Thyroid gland (tissue), 4 donors: ENCODE results near the gene NR6A1. TPM values are rescaled to one million over a fixed set of nuclear protein-coding genes. Genes with fewer than 3 reads are reported as not detected.

Source experiments
- DNase-seq, 2 donors: peaks; one replicate each; pipeline ENCODE4 v3.0.0-alpha.2; 2019
- H3K27ac ChIP-seq, 3 donors: fragments of 200-600 bp; sonication (generic); 1 replicate in 2 of 3; 2 replicates in 1 of 3; pipeline ENCODE4 v1.5.1; 2016 to 2019; ENCODE audit warnings: mild to moderate bottlenecking in 1 of 3, moderate library complexity in 1 of 3
- H3K27me3 ChIP-seq: fragments of 200-600 bp; sonication (generic); one replicate; pipeline ENCODE4 v1.5.1; 2019
- H3K36me3 ChIP-seq, 2 donors: fragments of 200-600 bp; sonication (generic); one replicate each; pipeline ENCODE4 v1.5.1; 2016 to 2019
- H3K4me1 ChIP-seq, 2 donors: fragments of 200-600 bp; sonication (generic); one replicate each; pipeline ENCODE4 v1.5.1; 2017 to 2019
- H3K4me3 ChIP-seq, 3 donors: fragments of 200-600 bp; sonication (generic); replicated peaks in 1 of 3; 1 replicate in 2 of 3; 2 replicates in 1 of 3; pipeline ENCODE4 v1.5.1; 2016; ENCODE audit warnings: mild to moderate bottlenecking in 1 of 3
- H3K9me3 ChIP-seq: fragments of 200-600 bp; sonication (generic); one replicate; pipeline ENCODE4 v1.5.1; 2017
- POLR2A ChIP-seq, 2 donors: fragments of 450-650 bp; IDR thresholded peaks; one replicate each; pipeline ENCODE4 v1.6.1; 2017; ENCODE audit warnings: antibody characterized with exemption in 2 of 2, mild to moderate bottlenecking in 2 of 2, moderate library complexity in 1 of 2
- WGBS, 2 donors: methylation state at CpG; one replicate each; pipeline ENCODE4 v1.1.5; 2017; 5-methylcytosine and 5-hydroxymethylcytosine counted together
- intact Hi-C: fragments of 100-400 bp; cut with DNase I; formaldehyde crosslinking; loops from one replicate; pipeline ENCODE4 v1.15.1; 2023
- total RNA-seq, 4 donors: library from RNA; depleted of rRNA; stranded (reverse); fragments of >200 nt; gene quantifications; one replicate each; pipeline ENCODE4 v1.2.3, GENCODE V29; 2016
- TF ChIP-seq, protein P1 (sequence below), 6 experiments: fragments of 200-600 bp in 3 of 6; fragments of 450-650 bp in 3 of 6; sonication (generic) in 3 of 6; IDR thresholded peaks; one replicate each; pipeline ENCODE4 v1.5.1; 2016 to 2019; ENCODE audit warnings: antibody characterized with exemption in 6 of 6, mild to moderate bottlenecking in 2 of 6, inconsistent platforms in 1 of 6, moderate library complexity in 1 of 6

NR6A1 gene
- 10 to 100 TPM; 15.3 to 25.0 (median 19.3) TPM for total RNA-seq

DNA sequence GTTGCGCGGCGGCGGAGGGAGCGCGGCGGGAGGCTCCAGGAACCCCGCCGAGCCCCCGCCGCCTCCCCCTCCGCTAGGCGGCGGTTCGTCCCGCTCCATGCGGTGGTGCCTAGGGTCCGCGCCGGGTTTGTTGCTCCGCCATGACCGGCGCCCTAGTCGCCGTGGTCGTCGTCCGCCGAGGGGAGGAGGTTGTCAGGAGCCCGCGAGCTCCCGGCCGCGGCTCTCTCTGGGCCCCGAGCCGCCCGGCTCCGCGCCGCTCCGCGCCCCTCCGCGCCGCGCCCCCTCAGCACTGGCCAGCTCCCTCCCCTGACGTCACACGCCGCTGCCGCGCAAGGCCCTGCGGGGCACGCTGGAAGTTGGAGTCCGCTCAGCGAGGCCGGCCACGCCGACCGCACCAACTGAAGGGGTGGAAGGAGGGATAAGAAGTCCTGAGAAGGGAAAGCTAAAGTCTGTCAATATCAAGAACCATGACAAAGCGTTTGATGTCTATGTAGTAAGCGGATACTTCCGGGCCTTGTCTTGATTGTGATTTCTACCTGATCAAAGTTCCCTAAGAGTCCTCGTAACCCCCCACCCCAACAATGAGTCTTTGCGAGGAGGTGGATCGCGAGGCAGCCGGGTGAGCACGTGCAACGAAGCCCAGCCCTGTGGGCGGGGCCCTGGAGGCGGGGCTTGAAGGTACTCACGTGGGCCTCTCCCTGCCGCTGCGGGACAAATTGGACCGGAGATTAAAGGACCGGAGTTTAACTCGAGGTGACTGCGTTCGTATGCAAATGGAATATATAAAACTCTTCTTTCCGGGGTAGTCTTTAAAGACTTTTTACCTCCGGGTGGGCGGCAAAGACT, at the start of gene NR6A1:
NR6A1 (minus strand) TSS at position 291 of the 846 bp plus-strand sequence.
- WGBS, 2 donors = 0% methylated on average over 11 to 45 of the region's 82 CpGs
- intact Hi-C loops = loop anchor here (10.0 kb wide), 1 partner anchor 474 kb away; the partner anchor contains the start of gene HSPA5
- H3K4me1 ChIP-seq = peaks cover 18 to 27% of the 10 kb centered on the region in 2 donors
- peak; percentile 98 to 99 for DNase-seq
- peak within 1 kb of the TSS; percentile 46 to 72 (median 67) for H3K4me3 ChIP-seq
- no peaks in the 10 kb centered on the region for H3K9me3 ChIP-seq
- peak within 1 kb of the TSS; percentile 73 to 91 (median 86) for H3K27ac ChIP-seq
- TF ChIP-seq, protein P1, sequence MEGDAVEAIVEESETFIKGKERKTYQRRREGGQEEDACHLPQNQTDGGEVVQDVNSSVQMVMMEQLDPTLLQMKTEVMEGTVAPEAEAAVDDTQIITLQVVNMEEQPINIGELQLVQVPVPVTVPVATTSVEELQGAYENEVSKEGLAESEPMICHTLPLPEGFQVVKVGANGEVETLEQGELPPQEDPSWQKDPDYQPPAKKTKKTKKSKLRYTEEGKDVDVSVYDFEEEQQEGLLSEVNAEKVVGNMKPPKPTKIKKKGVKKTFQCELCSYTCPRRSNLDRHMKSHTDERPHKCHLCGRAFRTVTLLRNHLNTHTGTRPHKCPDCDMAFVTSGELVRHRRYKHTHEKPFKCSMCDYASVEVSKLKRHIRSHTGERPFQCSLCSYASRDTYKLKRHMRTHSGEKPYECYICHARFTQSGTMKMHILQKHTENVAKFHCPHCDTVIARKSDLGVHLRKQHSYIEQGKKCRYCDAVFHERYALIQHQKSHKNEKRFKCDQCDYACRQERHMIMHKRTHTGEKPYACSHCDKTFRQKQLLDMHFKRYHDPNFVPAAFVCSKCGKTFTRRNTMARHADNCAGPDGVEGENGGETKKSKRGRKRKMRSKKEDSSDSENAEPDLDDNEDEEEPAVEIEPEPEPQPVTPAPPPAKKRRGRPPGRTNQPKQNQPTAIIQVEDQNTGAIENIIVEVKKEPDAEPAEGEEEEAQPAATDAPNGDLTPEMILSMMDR (IDR thresholded peaks at IDR 0.05) = peak in 3 of 6 experiments; percentile 26 to 38 (median 33)
- TF ChIP-seq POLR2A (IDR thresholded peaks at IDR 0.05) = peak; percentile 61 to 98
- H3K27me3 ChIP-seq = no peaks in the 10 kb centered on the region
- H3K36me3 ChIP-seq = no peaks in the 10 kb centered on the region

DNA sequence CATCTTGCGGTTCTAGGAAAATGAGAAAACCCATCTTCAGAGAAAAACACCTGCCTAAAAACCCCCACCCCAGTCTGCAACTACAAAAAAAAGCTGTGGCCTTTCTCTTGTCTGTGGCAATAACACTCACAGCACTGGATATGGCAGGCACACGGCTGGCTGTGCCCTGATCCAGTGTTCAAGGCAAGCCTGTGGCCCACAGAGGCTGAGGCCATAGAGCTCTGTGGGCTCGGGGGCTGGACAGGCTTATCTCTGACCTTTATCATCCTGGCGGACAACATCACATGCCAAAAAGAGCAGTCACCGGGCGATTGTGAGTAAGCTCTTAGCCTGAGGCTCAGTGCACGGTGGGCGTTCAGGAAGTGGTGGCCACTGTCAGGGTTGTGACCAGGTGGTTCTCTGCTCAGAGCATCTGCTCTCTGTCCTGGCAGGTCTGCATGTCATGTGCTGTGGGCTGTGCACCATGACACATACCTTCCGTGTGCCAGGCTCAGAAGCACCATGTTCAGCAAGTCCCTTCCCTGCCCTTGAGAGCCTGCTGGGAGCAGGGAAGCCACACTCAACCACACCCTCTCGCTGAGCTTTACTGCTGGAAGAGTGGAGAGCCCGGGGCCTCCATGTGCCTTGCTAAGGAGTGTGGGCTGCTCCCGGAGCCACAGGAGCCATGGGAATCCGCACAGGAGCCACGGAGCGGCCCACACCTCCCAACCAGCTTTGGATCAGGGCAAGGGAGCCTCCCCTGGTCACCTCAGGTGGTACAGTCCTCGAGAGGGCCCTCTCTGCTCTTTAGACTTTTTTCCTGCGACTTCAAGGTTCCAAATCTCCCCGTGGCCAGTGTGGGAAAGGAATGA, 47.5 kb upstream of the NR6A1 start:
- 56 to 61% methylated on average over 15 of the region's 18 CpGs for WGBS, 2 donors
- H3K27ac ChIP-seq = no peak overlapping the region

DNA sequence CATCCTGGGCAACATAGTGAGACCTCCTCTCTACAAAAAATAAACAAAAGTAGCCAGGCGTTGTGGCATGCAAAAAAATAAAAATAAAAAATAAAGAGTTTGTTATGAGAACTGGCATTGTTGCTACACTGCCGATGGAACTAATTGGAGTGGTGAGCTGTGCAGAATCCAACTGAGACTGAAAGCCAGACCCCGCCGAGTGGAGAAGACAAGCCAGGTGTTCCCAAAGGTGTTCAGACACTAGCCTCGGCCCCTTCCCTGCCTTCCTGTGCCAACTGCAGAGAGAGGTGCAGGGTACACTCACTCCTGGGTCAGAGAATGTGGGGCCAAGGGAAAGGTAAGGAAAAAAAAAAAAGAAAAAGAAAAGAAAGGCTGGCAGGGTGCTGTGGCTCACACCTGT, 44.5 kb upstream of the NR6A1 start:
- no peak overlapping the region for H3K27ac ChIP-seq
- intact Hi-C loops = no loop called here
- H3K36me3 ChIP-seq = peaks cover under 1% of the 10 kb centered on the region in 2 donors
- TF ChIP-seq, protein P1 (IDR thresholded peaks at IDR 0.05) = no peak
- TF ChIP-seq POLR2A (IDR thresholded peaks at IDR 0.05) = no peak
- 91 to 92% methylated on average over 5 of the region's 5 CpGs for WGBS, 2 donors
- no peaks in the 10 kb centered on the region for H3K27me3 ChIP-seq
- peaks cover 0 to 20% of the 10 kb centered on the region in 2 donors for H3K4me1 ChIP-seq
- H3K4me3 ChIP-seq = no peak overlapping the region
- no peak for DNase-seq
- H3K9me3 ChIP-seq = no peaks in the 10 kb centered on the region

More for the DNA sequence above, 47.5 kb upstream of the NR6A1 start:
- H3K27me3 ChIP-seq = no peaks in the 10 kb centered on the region
- H3K4me1 ChIP-seq = peaks cover 0 to 7% of the 10 kb centered on the region in 2 donors
- no peaks in the 10 kb centered on the region for H3K9me3 ChIP-seq
- no peak overlapping the region for H3K4me3 ChIP-seq
- H3K36me3 ChIP-seq = no peaks in the 10 kb centered on the region
- intact Hi-C loops = no loop called here
- no peak for TF ChIP-seq POLR2A (IDR thresholded peaks at IDR 0.05)
- TF ChIP-seq, protein P1 (IDR thresholded peaks at IDR 0.05) = peak in 1 of 6 experiments; percentile 8
- DNase-seq = peak; percentile 39 to 60

DNA sequence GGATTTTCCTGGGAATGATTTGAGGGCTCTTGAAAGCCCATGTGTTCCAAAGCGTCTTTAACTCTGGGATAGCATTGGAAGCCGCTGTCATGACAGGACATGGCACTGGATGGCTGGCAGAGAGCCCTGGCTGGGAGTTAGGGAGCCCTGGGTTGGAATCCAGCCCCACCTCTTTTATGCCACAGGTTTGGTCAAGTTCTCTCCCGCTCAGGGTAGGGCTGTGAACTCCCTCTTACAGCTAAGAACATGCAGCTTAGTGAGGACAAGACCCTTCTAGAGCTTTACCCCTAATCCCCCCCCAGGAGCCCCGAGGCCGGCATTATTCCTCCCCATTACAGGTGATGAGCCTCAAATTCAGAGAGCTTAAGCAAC, 43.0 kb upstream of the NR6A1 start:
- no peaks in the 10 kb centered on the region for H3K9me3 ChIP-seq
- no peak overlapping the region for H3K27ac ChIP-seq
- intact Hi-C loops = no loop called here
- TF ChIP-seq, protein P1 (IDR thresholded peaks at IDR 0.05) = no peak
- TF ChIP-seq POLR2A (IDR thresholded peaks at IDR 0.05) = no peak
- H3K4me3 ChIP-seq = no peak overlapping the region
- H3K36me3 ChIP-seq = peaks cover 10% of the 10 kb centered on the region in 2 donors
- 75 to 90% methylated on average over 5 of the region's 5 CpGs for WGBS, 2 donors
- peaks cover 0 to 20% of the 10 kb centered on the region in 2 donors for H3K4me1 ChIP-seq
- DNase-seq = no peak
- no peaks in the 10 kb centered on the region for H3K27me3 ChIP-seq
